22Rv1 (cell line): ENCODE results near the gene C3orf20.

ENCODE experiments used
- CTCF ChIP-seq: fragments of 450-650 bp; IDR thresholded peaks from 2 replicates; pipeline ENCODE4 v1.5.1; 2017; ENCODE audit warnings: mild to moderate bottlenecking
- ZFX ChIP-seq: fragments of 450-650 bp; IDR thresholded peaks from 2 replicates; pipeline ENCODE4 v1.6.1; 2017; ENCODE audit warnings: antibody characterized with exemption, borderline replicate concordance

DNA sequence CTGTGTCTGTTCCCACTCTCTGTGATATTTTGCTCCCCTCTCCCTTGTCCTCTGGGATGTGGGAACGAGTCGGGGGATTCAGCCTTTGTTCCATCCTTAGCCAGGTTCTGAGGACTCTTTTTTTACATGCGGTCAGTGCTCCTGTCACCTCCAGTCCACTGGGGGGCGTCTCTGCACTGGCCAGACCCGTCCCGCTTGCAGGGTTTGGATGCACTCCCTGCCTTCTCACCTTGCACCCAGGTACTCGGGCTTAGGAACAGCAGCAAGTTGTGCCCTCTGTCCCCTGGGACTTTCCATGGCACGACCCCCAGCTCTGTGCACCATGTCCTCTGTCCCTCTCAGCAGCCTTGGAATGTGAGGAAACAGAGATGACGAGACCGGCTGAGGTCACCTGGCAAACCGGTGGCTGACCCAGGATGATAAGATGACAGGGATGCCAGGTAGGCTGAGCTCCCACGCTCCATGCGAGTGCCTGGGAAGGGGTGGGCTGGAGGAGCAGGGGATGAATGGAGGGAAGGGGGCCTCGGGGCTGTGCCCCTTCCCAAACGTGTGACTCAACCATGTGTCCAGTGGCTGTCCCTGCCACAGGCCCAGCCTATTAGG is 116.5 kb downstream of the C3orf20 start:
- TF ChIP-seq CTCF = peak; percentile 92
- TF ChIP-seq ZFX = no peak
